ENCODE data around the gene TRAF4.
"Not testable (repeated sequence)": the region's sequence is repeated elsewhere in the genome, so short reads cannot be mapped to it uniquely, and the experiment has no call there.

Gene TRAF4

GRCh38 chr17:28712705-28713415, 31.0 kb upstream of the TRAF4 start:
- DNase-seq (ENCODE audit: low spot score) = no peak

GRCh38 chr17:28714281-28714680, 29.5 kb upstream of the TRAF4 start:
- no peak for DNase-seq (ENCODE audit: low spot score)

GRCh38 chr17:28715217-28715616, 28.6 kb upstream of the TRAF4 start:
- no peak for DNase-seq (ENCODE audit: low spot score)

- DNase-seq (ENCODE audit: low spot score) = no peak
Observed at GRCh38 chr17:28716740-28717577, 26.9 kb upstream of the TRAF4 start.

- DNase-seq (ENCODE audit: low spot score) = peak; percentile 82
Observed at GRCh38 chr17:28717578-28718332, 26.1 kb upstream of the TRAF4 start, which contains the start of gene RAB34. RAB34 (minus strand) TSS chr17:28717868; CDS start chr17:28717266, 602 bp downstream.

- DNase-seq (ENCODE audit: low spot score) = peak; percentile 47
Observed at GRCh38 chr17:28718333-28719020, 25.3 kb upstream of the TRAF4 start.

GRCh38 chr17:28719021-28719433, 24.8 kb upstream of the TRAF4 start:
- DNase-seq (ENCODE audit: low spot score) = no peak

GRCh38 chr17:28720247-28720996, 23.4 kb upstream of the TRAF4 start:
- no peak for DNase-seq (ENCODE audit: low spot score)

- DNase-seq (ENCODE audit: low spot score) = not testable (repeated sequence)
Observed at GRCh38 chr17:28720997-28721329, 22.8 kb upstream of the TRAF4 start.

GRCh38 chr17:28722417-28723158, 21.2 kb upstream of the TRAF4 start:
- DNase-seq (ENCODE audit: low spot score) = no peak

- DNase-seq (ENCODE audit: low spot score) = no peak
Observed at GRCh38 chr17:28723159-28723835, 20.5 kb upstream of the TRAF4 start.

GRCh38 chr17:28723836-28724499, 19.8 kb upstream of the TRAF4 start:
- not testable (repeated sequence) for DNase-seq (ENCODE audit: low spot score)

- peak; percentile 60 for DNase-seq (ENCODE audit: low spot score)
Observed at GRCh38 chr17:28724500-28725165, 19.2 kb upstream of the TRAF4 start.

GRCh38 chr17:28725166-28725659, 18.6 kb upstream of the TRAF4 start:
- peak; percentile 84 for DNase-seq (ENCODE audit: low spot score)

GRCh38 chr17:28725660-28726225, 18.1 kb upstream of the TRAF4 start:
- peak; percentile 86 for DNase-seq (ENCODE audit: low spot score)

- no peak for DNase-seq (ENCODE audit: low spot score)
Observed at GRCh38 chr17:28726226-28726626, 17.6 kb upstream of the TRAF4 start, which contains the start of gene TLCD1. TLCD1 (minus strand) TSS chr17:28726233; CDS start chr17:28726097, 136 bp downstream.

- peak; percentile 98 for DNase-seq (ENCODE audit: low spot score)
Observed at GRCh38 chr17:28726627-28727491, 17.0 kb upstream of the TRAF4 start.

Data from SK-N-DZ (cell line).